Measurements from ENCODE around the gene CFAP46.
"Not testable (repeated sequence)": the region's sequence is repeated elsewhere in the genome, so short reads cannot be mapped to it uniquely, and the experiment has no call there.

The CFAP46 gene

GRCh38 chr10:132779549-132780294 is 162.6 kb downstream of the CFAP46 start:
- no peak for DNase-seq (ENCODE audit: low read depth in 1 of 2, low spot score in 1 of 2)

DNA sequence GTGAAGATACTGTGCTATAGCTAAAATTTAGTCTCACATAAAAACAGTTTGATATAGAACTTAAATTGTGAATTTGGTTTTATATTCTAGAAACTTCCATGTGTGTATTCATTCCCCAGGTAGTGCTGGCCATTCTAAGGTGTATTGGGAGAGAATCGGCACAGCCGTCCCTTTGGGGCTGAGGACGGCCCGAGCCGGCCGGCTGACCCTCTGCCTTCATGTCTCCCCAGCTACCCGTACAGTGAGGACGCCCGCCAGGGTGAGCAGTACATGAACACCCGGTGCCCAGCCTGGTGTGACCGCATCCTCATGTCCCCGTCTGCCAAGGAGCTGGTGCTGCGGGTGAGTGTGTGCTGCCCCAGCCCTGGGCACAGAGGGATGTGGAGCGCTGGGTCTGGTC is 164.9 kb downstream of the CFAP46 start:
- no peak for DNase-seq (ENCODE audit: low read depth in 1 of 2, low spot score in 1 of 2)

DNA sequence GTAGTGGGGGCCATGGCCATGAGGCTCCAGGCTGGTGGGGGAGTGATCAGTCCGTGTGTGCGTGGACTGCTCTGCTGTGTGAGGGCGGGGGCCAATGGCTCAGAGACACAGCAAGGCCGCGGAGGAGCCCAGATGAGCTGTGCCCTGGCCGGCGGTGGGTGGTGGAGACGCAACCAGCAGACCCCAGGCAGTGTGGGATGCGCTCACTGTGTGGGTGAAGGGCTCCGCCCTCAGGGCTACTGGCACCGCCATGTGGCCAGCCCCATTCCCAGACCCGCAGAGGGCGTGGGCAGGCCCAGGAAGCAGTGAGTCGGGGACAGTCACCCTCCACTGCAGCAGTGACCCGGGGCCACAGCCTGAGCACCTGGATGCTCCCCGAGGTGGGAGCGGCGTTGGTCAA is 165.5 kb downstream of the CFAP46 start:
- DNase-seq (ENCODE audit: low read depth in 1 of 2, low spot score in 1 of 2), result no peak

- DNase-seq (ENCODE audit: low read depth in 1 of 2, low spot score in 1 of 2), result no peak
Measured at GRCh38 chr10:132776186-132776585, 166.2 kb downstream of the CFAP46 start.

DNA sequence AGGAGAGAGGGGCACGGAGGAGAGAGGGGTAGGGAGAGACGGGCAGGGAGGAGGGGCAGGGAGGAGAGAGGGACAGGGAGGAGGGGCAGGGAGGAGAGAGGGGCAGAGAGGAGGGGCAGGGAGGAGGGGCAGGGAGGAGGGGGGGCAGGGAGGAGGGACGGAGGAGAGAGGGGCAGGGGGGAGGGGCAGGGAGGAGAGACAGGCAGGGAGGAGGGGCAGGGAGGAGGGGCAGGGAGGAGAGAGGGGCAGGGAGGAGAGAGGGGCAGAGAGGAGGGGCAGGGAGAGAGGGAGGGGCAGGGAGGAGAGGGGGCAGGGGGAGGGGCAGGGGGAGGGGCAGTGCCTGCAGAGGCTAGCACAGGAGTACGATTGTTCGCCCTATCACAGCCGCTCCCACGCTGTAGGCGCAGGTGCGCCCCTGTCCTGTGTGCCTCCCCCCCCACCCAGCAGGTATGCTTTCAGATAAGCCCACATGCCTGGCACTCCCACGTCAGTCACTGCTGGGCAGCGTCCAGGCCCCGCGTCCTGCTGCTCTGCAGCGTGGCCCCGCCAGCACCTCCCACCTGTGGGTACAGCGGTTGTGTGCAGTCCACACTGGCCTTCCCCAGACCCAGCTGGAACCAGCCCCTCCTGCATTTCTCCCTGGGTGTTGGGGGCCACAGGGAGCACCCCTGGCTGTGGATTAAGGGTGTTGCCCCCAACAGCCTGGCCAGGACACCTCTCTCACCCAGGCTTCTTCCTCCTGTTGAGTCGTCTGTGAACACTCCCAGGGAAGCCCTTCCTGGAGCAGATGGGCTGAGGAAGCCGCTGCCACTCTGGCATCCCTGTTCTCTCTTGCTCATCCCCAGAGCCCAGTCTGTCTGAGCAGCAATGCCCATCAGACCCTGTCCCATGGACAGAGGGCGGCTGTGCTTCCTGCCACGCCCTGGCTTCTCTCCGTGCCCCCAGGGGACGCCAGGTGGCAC is 167.2 kb downstream of the CFAP46 start:
- no peak for DNase-seq (ENCODE audit: low read depth in 1 of 2, low spot score in 1 of 2)

DNA sequence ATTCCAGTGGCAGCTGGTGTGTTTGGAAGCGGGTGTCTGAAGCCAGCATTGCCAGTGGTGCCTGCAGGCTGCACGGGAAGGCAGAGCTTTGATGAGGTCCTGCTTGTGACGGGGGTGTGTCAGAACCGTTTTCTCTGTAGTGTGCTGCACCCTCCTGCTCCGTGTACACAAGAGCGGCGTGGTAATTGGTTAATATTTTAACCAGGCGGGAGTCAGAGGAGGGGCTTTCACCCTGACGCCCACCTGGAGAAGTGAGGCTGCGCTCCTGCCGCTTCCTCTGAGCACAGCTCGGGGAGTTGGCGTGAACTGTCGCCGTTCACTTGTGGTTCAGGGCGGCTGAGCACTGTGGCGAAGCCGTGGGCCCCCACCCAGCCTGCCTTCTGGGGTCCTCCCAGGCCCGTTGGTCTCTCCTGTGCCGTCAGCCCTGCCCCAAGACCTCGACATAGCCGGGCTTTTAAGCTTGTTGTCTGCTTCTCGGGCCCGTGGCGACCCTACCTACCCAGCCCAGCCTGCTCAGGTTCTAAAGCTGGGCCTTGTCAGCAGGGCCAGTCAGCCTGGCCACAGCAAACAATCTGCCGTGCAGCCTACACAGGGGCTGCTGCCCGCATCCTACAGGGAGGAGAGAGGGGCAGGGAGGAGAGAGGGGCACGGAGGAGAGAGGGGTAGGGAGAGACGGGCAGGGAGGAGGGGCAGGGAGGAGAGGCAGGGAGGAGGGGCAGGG is 168.0 kb downstream of the CFAP46 start:
- no peak for DNase-seq (ENCODE audit: low read depth in 1 of 2, low spot score in 1 of 2)

GRCh38 chr10:132772816-132773215 is 169.6 kb downstream of the CFAP46 start:
- DNase-seq (ENCODE audit: low read depth in 1 of 2, low spot score in 1 of 2), result not testable (repeated sequence)

- no peak for DNase-seq (ENCODE audit: low read depth in 1 of 2, low spot score in 1 of 2)
Measured at GRCh38 chr10:132770061-132771021, 172.0 kb downstream of the CFAP46 start.

DNA sequence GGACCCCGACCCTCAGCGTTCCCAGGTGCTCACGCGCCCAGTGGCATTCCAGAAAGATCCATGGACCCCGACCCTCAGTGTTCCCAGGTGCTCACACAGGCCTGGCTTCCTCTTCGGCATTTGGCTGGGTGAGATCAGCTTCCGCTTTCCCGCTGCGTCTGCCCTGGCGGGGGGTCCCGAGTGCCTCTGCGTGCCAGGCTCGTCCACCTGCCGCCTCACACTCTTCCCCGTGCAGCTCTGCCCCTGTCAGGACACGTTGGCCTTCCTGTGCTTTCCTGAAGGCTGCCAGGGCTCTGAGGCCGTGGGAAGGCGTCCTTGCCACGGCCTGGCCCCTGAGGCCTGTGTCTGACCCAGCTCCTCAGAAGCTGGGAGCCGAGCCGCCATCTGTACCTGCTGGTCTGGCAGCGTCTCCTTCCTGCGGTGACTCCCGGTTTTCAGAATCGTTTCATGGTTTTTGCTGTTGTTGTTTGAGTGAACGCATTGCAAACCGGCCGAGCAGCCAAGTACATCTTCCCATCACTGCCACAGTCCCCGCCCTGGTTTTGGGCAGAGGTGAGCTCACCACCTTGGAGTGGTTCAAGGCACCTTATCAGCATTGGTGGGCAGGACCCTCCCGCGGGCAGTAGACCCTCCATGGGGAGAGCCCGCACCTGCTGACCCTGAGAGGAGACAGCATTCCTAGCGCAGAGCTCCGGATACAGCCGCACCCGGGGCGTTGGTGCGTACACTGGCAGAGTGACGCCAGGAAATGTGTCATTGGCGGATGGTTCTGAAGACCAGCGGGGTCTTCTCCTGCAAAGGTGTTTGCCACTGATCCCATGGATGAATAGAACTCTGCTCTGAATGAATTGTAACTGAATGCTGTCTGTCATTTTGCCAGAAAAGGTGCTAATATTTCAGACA is 173.8 kb downstream of the CFAP46 start:
- no peak for DNase-seq (ENCODE audit: low read depth in 1 of 2, low spot score in 1 of 2)

GRCh38 chr10:132766291-132766690 is 176.1 kb downstream of the CFAP46 start:
- DNase-seq (ENCODE audit: low read depth in 1 of 2, low spot score in 1 of 2), result no peak

DNA sequence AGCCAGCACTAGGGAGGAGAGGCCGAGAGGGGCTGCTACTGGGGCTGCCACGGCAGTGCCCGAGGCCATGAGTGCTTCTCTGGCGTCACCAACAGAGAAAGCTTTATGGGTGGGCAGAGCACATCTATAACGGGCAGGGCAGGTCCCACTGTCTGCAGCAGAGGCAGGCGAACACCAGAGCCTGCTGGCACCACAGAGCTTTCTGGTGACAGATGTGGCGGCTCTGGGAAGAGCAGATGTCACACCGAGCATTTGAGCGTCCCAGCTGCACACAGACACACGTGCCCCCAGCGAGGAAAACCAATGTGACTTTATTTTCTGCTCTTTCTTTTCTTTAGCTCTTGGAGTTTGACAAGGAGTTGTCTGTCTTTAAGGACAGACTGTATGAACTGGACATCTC is 176.9 kb downstream of the CFAP46 start:
- DNase-seq (ENCODE audit: low read depth in 1 of 2, low spot score in 1 of 2), result no peak

DNA sequence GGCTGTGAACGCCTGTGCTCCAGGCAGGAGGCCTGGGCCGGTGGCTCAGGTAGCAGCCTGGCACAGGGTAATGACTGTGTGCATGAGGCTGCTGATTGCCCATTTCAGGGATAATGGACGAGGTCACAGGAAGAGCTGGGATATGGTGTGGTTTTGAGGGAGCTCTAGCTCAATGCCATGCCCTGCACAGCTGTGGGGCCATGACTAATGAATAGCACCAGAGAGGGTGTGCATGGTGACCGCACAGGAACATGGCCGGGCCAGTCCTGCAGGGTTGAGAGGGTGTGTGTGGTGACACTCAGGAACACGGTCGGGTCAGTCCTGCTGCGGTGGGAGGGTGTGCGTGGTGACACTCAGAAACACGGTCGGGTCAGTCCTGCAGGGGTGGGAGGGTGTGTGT is 178.3 kb downstream of the CFAP46 start:
- DNase-seq (ENCODE audit: low read depth in 1 of 2, low spot score in 1 of 2), result no peak

- DNase-seq (ENCODE audit: low read depth in 1 of 2, low spot score in 1 of 2), result no peak
Measured at GRCh38 chr10:132763545-132763944, 178.8 kb downstream of the CFAP46 start.

DNA sequence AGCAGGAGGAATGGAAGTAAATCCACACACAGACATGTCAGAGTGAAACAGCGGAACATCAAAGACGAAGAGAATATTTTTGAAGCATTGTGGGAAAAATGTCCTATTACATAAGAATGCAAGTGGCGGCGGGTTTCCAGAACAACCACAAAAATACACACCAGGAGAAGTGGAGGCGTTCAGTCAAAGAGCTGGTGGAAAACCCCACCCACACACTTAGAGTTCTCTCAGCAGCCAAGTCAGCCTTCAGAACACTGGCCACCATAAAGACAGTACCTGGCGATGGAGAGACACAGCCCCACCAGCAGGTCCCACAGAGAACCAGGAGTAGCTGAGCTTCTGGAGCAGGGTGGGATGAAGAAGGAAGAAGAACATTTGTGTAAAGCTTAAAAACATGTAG is 180.1 kb downstream of the CFAP46 start:
- no peak for DNase-seq (ENCODE audit: low read depth in 1 of 2, low spot score in 1 of 2)

GRCh38 chr10:132761395-132762060 is 180.8 kb downstream of the CFAP46 start:
- no peak for DNase-seq (ENCODE audit: low read depth in 1 of 2, low spot score in 1 of 2)

DNA sequence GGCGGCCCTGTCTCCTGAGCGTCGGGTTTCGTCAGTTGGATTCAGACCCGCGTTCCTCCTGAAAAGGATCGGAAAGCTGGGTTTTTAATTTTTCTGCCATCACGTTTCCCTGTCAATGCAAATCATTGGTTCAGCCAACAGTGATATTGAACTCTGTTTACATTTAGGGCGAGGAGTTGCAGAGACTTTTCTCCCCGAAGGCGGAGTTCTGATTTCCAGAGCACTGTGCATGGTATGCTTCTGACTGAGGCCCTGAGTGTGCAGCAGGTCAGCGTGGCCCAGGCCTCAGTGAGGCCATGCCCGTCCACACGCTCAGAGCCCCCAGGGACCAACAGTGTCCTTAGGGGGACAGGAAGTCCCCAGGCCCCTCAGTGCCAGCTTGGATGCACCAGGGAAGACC is 183.5 kb downstream of the CFAP46 start:
- no peak for DNase-seq (ENCODE audit: low read depth in 1 of 2, low spot score in 1 of 2)
